T-helper 2 cell treated with Interferon-gamma antibody and Interleukin-4, amounts not matched to agents 100 ng/mL and 5 ng/mL, for 36 hours (primary cell): ENCODE measurements around the gene COPE. TPM values are rescaled to one million over a fixed set of nuclear protein-coding genes. Genes with fewer than 3 reads are reported as not detected.

ENCODE experiments used
- intact Hi-C: fragments of 100-400 bp; cut with micrococcal nuclease; formaldehyde crosslinking; loops from one replicate; pipeline ENCODE4 v1.15.1; 2023
- total RNA-seq: library from RNA; stranded (reverse); gene quantifications from 2 replicates; pipeline ENCODE4 v1.2.3, GENCODE V29; 2022

Gene COPE
- total RNA-seq, 1 donor from 2014 or later, result 262 TPM

- intact Hi-C loops, result no loop called here
These were observed 21.8 kb upstream of the COPE start, which contains the start of gene HOMER3 for GRCh38 chr19:18940769-18941627. Gene HOMER3, minus strand, starts transcription at chr19:18941217. Its CDS starts 2,235 bp downstream, at chr19:18938982.

- intact Hi-C loops, result no loop called here
These were observed 21.0 kb upstream of the COPE start for GRCh38 chr19:18939922-18940768.

- intact Hi-C loops, result no loop called here
These were observed 20.0 kb upstream of the COPE start for GRCh38 chr19:18939163-18939562.

GRCh38 chr19:18933297-18933696 lies 14.1 kb upstream of the COPE start:
- intact Hi-C loops, result no loop called here

GRCh38 chr19:18932216-18932841 lies 13.1 kb upstream of the COPE start:
- intact Hi-C loops, result no loop called here

- intact Hi-C loops, result no loop called here
These were observed 12.4 kb upstream of the COPE start for GRCh38 chr19:18931316-18932162.

- intact Hi-C loops, result no loop called here
These were observed 10.1 kb upstream of the COPE start for GRCh38 chr19:18929311-18929710.

- intact Hi-C loops, result no loop called here
These were observed 9.0 kb upstream of the COPE start for GRCh38 chr19:18928018-18928805.

GRCh38 chr19:18924684-18925213 lies 5.6 kb upstream of the COPE start:
- intact Hi-C loops, result no loop called here

- intact Hi-C loops, result no loop called here
These were observed 3.2 kb upstream of the COPE start for GRCh38 chr19:18922228-18922985.

GRCh38 chr19:18921593-18921992 lies 2.4 kb upstream of the COPE start:
- intact Hi-C loops, result no loop called here

- intact Hi-C loops, result no loop called here
These were observed 1.2 kb upstream of the COPE start for GRCh38 chr19:18920400-18920799.

- intact Hi-C loops, result loop anchor here (1.0 to 5.0 kb wide), 7 partner anchors 89 to 398 kb away; partner anchors contain the start of genes BORCS8, ELL, RFXANK and TMEM161A
These were observed 670 bp upstream of the COPE start for GRCh38 chr19:18919900-18920214.

- intact Hi-C loops, result loop anchor here (5.0 kb wide), 2 partner anchors 220 to 275 kb away; partner anchors contain the start of genes BORCS8, RFXANK and TMEM161A
These were observed 1.6 kb downstream of the COPE start for GRCh38 chr19:18917593-18917992.

- intact Hi-C loops, result loop anchor here (5.0 kb wide), 2 partner anchors 222 to 277 kb away; partner anchors contain the start of genes BORCS8, RFXANK and TMEM161A
These were observed 3.5 kb downstream of the COPE start for GRCh38 chr19:18915639-18916038.

GRCh38 chr19:18913466-18913865 lies 5.7 kb downstream of the COPE start:
- intact Hi-C loops, result no loop called here

- intact Hi-C loops, result no loop called here
These were observed 6.3 kb downstream of the COPE start for GRCh38 chr19:18912933-18913332.

GRCh38 chr19:18910801-18911436 lies 8.3 kb downstream of the COPE start:
- intact Hi-C loops, result no loop called here
